ENCODE measurements around the gene MSI2. TPM values are rescaled to one million over a fixed set of nuclear protein-coding genes. Genes with fewer than 3 reads are reported as not detected.

MSI2 gene
- total RNA-seq, 2 experiments from 2014 or later, result 38.8 to 39.0 TPM

DNA sequence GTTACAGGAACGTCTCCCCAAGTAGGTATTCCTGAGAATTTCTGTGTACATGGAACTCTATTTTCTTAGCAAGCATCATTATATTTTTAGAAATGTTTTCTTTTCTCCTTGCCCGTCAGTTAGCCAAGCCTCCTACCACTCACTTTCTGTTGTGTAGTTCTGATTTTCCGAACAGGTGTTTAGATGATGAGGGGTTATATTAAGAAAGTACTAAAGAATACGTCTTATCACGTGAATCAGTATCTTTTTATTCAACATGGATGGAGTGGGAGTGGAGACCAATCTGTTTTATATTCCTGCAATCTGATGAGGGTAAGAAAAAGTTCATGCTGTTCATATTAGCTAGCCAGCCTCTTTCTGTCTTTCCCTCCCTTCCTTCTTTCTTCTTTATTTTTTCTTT lies 29.4 kb downstream of the MSI2 start:
- H3K27ac Mint-ChIP-seq, result no peak overlapping the region

DNA sequence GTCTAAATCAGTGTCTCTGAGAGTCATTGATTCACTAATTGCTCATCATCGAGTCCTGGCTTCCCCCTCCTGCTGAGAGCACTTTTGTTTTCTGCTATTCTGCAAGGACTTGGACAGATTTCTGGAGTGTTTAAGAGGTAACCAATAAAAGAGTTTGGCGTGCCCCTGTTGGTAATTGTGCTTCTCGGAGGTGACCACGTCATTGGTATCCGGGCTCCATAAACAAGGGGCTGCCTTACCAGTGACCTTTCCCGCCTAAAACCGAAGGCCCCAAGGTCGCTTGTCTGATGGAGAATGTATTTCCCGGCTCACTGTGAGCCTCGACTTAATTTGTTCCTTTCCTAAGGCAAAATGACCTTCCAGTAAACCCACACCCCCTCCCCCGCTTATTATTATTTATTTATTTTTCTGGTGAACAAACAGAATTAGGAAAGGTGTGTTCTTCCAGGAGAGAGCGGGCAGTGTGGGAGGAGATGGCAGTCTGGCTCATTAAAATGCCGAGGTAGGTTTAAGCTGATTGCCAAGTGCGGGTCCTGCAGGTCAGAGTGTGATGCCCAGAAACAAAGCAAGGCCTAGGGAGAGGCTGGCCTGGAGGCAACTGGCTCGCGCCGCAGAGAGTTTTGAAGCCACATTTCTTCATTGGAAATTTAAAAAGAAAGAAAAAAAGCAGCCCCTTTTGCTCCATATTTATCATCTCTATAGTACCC lies 30.2 kb downstream of the MSI2 start:
- intact Hi-C loops (cut with micrococcal nuclease), result no loop called here
- no peak for DNase-seq
- Mint-ChIP-seq H3K4me3 (no peak overlapping the region), H3K36me3 (ENCODE audit: low read depth) (peaks cover 6% of the 10 kb centered on the region), H3K9me3 (no peaks in the 10 kb centered on the region), H3K4me1 (ENCODE audit: low read depth) (peaks cover 47% of the 10 kb centered on the region), H3K27me3 (ENCODE audit: low read depth) (no peaks in the 10 kb centered on the region), H3K27ac (no peak overlapping the region)
- CTCF ChIA-PET, result interaction anchor here (1.3 kb wide), 1 partner anchor 154 kb away, joined by 5 read pairs; no protein-coding TSS in a partner anchor

More for the DNA sequence above, 29.4 kb downstream of the MSI2 start:
- CTCF ChIA-PET, result interaction anchor here (0.8 to 1.3 kb wide), 2 partner anchors 121 to 155 kb away, joined by 3 to 5 read pairs; no protein-coding TSS in a partner anchor
- no peaks in the 10 kb centered on the region for H3K9me3 Mint-ChIP-seq
- no peak for DNase-seq
- intact Hi-C loops (cut with micrococcal nuclease), result loop anchor here (2.0 kb wide), 3 partner anchors 27 to 155 kb away; no protein-coding TSS in a partner anchor
- H3K4me1 Mint-ChIP-seq (ENCODE audit: low read depth), result peaks cover 56% of the 10 kb centered on the region
- H3K27me3 Mint-ChIP-seq (ENCODE audit: low read depth), result no peaks in the 10 kb centered on the region
- no peak overlapping the region for H3K4me3 Mint-ChIP-seq
- peaks cover 6% of the 10 kb centered on the region for H3K36me3 Mint-ChIP-seq (ENCODE audit: low read depth)

DNA sequence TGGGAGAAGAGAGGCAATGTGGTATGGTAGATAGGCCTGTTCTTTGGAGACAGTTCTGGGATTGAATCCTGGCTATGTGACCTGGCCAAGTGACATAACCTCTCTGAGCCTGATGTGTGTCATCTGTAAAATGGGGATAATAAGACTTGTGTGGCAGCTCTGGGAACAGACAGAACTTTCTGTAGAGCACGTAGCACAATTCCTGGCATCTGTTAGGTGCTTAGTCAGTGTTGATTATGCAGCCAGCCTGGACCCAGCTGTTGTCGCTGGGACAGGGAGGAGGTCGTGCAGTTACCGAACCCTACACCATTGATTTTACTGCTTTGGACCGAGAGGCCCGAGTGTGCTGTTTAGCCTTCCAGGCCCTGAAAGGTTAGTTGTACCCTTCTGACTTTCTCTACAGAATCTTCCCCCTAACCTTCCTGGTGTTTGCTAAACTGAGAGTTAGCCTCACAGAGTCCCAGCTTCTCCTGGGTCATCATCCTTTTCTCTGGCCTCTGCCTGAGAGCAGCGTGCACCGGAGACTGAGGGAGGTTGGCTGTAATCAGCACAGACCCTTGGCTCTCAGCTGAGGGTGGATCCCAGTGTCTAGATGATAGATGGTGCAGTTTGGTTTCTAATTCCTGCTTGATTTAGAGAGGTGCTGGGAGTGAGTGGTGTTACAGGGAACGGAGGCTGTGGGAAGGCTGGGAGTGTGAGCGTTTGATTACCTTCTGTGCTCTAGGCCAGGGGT lies 31.9 kb downstream of the MSI2 start:
- intact Hi-C loops (cut with micrococcal nuclease), result no loop called here
- Mint-ChIP-seq H3K36me3 (ENCODE audit: low read depth) (peaks cover 5% of the 10 kb centered on the region), H3K27ac (no peak overlapping the region), H3K4me3 (no peak overlapping the region), H3K9me3 (no peaks in the 10 kb centered on the region), H3K27me3 (ENCODE audit: low read depth) (no peaks in the 10 kb centered on the region), H3K4me1 (ENCODE audit: low read depth) (peaks cover 35% of the 10 kb centered on the region)
- DNase-seq, result no peak
- CTCF ChIA-PET, result no interaction called here

DNA sequence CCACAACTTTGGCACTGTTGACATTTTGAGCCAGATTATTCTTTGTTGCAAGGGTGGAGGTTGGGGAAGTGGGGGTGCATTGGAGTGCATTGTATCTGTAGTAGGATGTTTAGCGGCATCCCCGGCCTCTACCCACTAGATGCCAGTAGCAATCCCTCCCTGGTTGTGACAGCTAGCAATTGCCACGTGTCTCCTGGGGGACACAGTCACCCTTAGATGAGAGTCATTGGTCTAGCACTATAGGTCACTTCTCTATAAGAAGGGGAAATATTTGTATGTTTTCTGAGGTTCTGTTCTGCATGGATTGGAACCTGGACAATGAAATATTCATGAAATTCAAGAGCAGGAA lies 32.4 kb downstream of the MSI2 start:
- Mint-ChIP-seq H3K27ac (no peak overlapping the region), H3K4me3 (no peak overlapping the region), H3K4me1 (ENCODE audit: low read depth) (peaks cover 31% of the 10 kb centered on the region), H3K9me3 (no peaks in the 10 kb centered on the region), H3K36me3 (ENCODE audit: low read depth) (peaks cover under 1% of the 10 kb centered on the region), H3K27me3 (ENCODE audit: low read depth) (no peaks in the 10 kb centered on the region)
- DNase-seq, result no peak
- CTCF ChIA-PET, result no interaction called here
- intact Hi-C loops (cut with micrococcal nuclease), result no loop called here

DNA sequence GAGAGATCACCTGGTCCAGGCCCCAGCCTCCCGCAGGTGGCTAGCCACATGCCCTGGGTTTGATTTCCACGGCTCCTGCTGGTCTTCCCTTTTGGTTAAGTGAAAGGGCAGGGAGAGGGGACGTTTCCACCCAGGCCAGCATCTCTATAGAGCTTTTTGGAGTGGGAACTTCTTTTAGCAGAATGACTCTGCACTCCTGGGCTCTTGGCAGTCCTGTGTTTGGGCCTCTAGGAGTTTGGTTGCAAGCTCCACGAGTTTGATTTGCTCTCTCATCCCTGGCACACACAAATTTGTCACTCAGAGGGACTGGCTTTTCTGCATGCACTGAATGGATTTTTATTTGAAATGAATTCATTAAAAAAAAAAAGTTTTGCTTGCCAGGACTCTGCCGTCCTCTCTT lies 32.8 kb downstream of the MSI2 start:
- no peak overlapping the region for H3K27ac Mint-ChIP-seq
- no peak for DNase-seq
- H3K36me3 Mint-ChIP-seq (ENCODE audit: low read depth), result peaks cover 2% of the 10 kb centered on the region
- intact Hi-C loops (cut with micrococcal nuclease), result no loop called here
- H3K4me3 Mint-ChIP-seq, result no peak overlapping the region
- no peaks in the 10 kb centered on the region for H3K27me3 Mint-ChIP-seq (ENCODE audit: low read depth)
- H3K4me1 Mint-ChIP-seq (ENCODE audit: low read depth), result peaks cover 32% of the 10 kb centered on the region
- CTCF ChIA-PET, result no interaction called here
- no peaks in the 10 kb centered on the region for H3K9me3 Mint-ChIP-seq

DNA sequence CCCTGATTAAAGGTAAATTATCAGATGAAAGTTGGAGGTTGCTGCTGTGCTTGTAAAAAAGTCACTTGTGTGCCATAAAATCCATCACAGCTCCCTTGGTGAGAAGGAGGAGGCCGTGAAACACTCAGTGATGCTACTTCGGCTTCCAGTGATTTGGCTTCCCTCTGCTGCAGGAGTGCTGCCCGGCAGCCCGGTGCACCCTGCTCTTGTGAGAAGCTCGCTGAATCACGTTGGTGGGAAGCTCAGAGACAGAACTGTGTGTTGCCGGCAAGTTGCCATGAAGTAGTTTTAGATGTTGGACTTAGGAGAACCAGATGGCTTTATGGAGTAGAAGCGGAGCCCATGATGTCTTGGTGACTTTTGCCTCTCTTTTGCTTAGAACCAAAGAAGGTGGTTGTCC lies 33.3 kb downstream of the MSI2 start:
- Mint-ChIP-seq H3K27ac (no peak overlapping the region), H3K4me3 (no peak overlapping the region), H3K9me3 (no peaks in the 10 kb centered on the region), H3K36me3 (ENCODE audit: low read depth) (peaks cover 2% of the 10 kb centered on the region), H3K4me1 (ENCODE audit: low read depth) (peaks cover 32% of the 10 kb centered on the region), H3K27me3 (ENCODE audit: low read depth) (no peaks in the 10 kb centered on the region)
- CTCF ChIA-PET, result no interaction called here
- intact Hi-C loops (cut with micrococcal nuclease), result no loop called here
- no peak for DNase-seq

DNA sequence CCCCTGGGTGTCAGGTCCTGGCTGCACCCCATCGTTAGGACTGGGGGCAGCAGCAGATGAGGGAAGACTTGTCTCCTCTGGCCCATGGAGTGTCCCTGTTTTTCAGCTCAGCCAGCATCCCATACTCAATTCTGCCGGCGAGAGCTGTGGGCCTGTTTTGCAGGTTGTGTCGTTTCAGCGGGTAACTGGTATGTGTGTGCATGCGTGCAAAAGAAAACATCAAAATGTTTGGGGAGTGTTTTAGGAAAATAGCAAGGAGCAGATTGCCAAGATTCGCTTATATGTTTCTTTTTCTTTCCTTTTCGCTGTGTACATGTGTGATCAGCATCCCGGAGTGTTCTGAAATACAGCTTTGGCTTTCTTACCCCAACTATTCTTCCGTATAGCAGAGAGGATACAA lies 34.7 kb downstream of the MSI2 start:
- no peak for DNase-seq
- H3K27ac Mint-ChIP-seq, result no peak overlapping the region
- peaks cover 2% of the 10 kb centered on the region for H3K36me3 Mint-ChIP-seq (ENCODE audit: low read depth)
- intact Hi-C loops (cut with micrococcal nuclease), result no loop called here
- CTCF ChIA-PET, result no interaction called here
- peaks cover 32% of the 10 kb centered on the region for H3K4me1 Mint-ChIP-seq (ENCODE audit: low read depth)
- H3K4me3 Mint-ChIP-seq, result no peak overlapping the region
- H3K9me3 Mint-ChIP-seq, result no peaks in the 10 kb centered on the region
- no peaks in the 10 kb centered on the region for H3K27me3 Mint-ChIP-seq (ENCODE audit: low read depth)

DNA sequence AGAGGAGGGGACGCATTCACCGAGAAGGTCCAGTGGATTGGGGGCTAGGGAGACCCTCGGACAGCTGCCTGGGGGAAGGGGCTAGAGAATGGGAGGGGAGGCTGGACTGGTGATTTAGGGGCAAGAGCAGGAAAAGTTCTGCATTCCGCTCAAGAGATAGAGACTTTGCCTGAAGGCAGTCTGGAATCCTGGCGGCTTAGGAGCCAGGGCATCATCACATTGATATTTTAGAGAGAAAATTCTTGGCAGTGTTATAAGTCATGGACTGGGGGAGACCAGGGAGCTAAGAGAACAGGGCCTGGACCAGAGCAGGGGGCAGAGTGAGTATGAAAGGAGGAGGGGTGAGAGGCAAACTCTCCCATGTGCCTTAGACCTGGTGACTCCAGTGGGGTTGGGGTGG lies 35.8 kb downstream of the MSI2 start:
- intact Hi-C loops (cut with micrococcal nuclease), result no loop called here
- H3K4me1 Mint-ChIP-seq (ENCODE audit: low read depth), result peaks cover 28% of the 10 kb centered on the region
- no peak for DNase-seq
- peaks cover 2% of the 10 kb centered on the region for H3K36me3 Mint-ChIP-seq (ENCODE audit: low read depth)
- H3K27ac Mint-ChIP-seq, result no peak overlapping the region
- CTCF ChIA-PET, result no interaction called here
- H3K9me3 Mint-ChIP-seq, result no peaks in the 10 kb centered on the region
- H3K4me3 Mint-ChIP-seq, result no peak overlapping the region
- no peaks in the 10 kb centered on the region for H3K27me3 Mint-ChIP-seq (ENCODE audit: low read depth)

DNA sequence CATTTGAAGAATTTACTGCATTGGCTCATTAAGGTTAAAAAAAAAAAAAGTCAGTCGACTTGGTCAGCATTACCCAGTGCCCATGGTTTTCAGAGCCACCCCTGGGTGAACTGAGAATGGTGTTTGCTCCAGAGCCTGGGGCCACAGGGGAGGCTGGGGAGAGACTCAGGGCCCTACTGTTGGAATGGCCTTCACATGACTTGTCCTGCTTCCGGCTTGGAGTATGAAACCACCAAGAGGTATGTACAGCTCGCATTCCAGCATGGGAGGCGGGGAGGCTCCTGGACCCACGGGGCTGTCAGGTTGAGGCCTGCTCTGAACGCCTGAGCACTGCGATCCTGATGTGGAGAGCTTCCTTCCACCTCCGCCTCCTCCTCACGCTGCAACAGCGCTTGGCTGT lies 36.8 kb downstream of the MSI2 start:
- Mint-ChIP-seq H3K27me3 (ENCODE audit: low read depth) (no peaks in the 10 kb centered on the region), H3K36me3 (ENCODE audit: low read depth) (peaks cover 10% of the 10 kb centered on the region), H3K4me1 (ENCODE audit: low read depth) (peaks cover 24% of the 10 kb centered on the region), H3K9me3 (no peaks in the 10 kb centered on the region), H3K4me3 (no peak overlapping the region), H3K27ac (no peak overlapping the region)
- DNase-seq, result no peak
- intact Hi-C loops (cut with micrococcal nuclease), result no loop called here
- CTCF ChIA-PET, result no interaction called here

DNA sequence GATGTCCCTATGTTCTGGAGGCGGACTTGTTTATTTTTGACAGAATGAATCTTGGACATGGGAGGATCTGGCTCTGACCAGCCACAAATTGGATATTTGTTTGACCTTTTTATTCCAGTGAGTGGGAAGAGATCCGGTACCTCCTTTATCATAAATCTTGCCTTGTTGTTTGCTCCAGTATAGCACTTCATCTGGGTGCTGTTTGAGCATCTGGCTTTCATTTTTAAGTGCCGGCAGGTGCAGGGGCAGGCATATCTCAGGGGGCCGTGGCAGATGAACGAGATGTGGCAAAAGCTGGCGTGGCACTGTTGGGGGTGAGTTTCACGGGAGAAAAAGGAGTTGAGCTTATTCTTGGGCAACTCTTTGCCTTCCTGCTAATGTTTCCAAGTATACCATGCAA lies 37.8 kb downstream of the MSI2 start:
- no peaks in the 10 kb centered on the region for H3K9me3 Mint-ChIP-seq
- H3K27ac Mint-ChIP-seq, result no peak overlapping the region
- H3K27me3 Mint-ChIP-seq (ENCODE audit: low read depth), result no peaks in the 10 kb centered on the region
- H3K4me3 Mint-ChIP-seq, result no peak overlapping the region
- H3K36me3 Mint-ChIP-seq (ENCODE audit: low read depth), result peaks cover 18% of the 10 kb centered on the region
- intact Hi-C loops (cut with micrococcal nuclease), result no loop called here
- DNase-seq, result no peak
- H3K4me1 Mint-ChIP-seq (ENCODE audit: low read depth), result peaks cover 24% of the 10 kb centered on the region
- CTCF ChIA-PET, result interaction anchor here (1.4 kb wide), 1 partner anchor 51 kb away, joined by 4 read pairs; no protein-coding TSS in a partner anchor

DNA sequence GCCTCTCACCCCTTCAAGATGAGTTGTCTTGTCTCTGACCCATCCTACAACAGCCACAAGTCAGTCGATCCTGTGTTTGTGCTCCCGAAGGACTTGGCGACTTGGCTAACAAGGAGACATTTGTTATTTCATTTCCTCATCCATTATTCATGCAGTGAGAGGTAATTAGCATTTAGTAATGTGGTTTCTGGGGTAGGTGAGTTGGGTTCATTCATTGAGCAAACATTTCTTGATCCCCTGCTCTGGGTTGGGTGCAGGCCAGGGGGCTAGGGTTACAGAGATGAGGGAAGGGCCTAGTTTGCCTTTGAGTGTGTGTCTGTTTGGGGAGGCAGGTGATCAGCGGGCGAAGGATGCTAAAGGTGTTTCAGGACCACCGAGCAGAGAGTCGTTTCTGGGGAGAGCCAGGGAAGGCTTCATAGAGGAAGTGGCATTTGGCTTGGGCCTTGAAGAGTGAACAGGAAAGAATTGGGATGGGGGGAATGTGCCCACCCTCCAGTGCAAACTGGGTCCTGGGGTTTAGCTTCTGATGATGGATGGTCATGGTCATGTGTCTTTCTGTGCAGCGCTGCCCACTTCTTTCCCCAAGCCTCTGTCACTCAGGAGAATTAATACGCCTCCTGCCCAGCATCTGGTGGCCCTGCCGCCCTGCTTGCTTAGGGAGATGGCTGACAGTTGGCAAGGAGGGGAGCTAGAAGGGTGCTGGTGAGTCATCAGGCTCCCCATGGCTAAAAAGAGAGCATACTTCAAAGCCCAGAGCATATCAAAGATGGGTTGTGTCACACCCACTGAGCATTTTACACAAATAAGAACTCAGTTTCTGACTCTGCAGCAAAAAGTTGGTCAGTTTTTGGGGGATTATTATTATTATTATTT lies 38.5 kb downstream of the MSI2 start:
- CTCF ChIA-PET, result interaction anchor here (1.4 kb wide), 1 partner anchor 52 kb away, joined by 4 read pairs; no protein-coding TSS in a partner anchor
- peaks cover 22% of the 10 kb centered on the region for H3K36me3 Mint-ChIP-seq (ENCODE audit: low read depth)
- H3K27ac Mint-ChIP-seq, result no peak overlapping the region
- intact Hi-C loops (cut with micrococcal nuclease), result no loop called here
- peak; percentile 61 for DNase-seq
- no peak overlapping the region for H3K4me3 Mint-ChIP-seq
- H3K9me3 Mint-ChIP-seq, result no peaks in the 10 kb centered on the region
- no peaks in the 10 kb centered on the region for H3K27me3 Mint-ChIP-seq (ENCODE audit: low read depth)
- peaks cover 24% of the 10 kb centered on the region for H3K4me1 Mint-ChIP-seq (ENCODE audit: low read depth)

DNA sequence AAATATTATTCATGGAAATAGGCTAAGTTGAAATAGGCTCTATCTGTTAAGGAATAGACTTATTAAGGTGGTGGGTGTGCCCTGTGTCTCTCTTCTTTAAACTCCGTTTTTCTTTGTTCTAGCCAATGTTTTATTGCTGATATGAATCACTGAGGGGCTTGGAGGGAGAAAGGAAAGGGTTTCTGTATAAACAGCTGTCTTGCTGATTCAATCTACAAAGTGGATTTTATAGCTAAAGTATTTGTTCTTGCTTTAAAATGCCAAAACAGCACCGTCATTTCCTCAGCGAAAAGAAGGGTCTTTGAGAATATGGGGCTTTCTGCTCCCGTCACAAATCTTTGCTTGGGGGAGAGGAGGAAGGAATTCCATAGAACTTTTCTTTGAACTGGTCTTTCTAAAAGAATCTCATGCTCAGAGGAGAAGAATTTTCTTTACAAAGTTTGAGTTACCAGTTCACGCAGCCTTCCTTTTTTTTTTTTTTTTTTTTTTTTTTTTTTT lies 39.3 kb downstream of the MSI2 start:
- Mint-ChIP-seq H3K27me3 (ENCODE audit: low read depth) (no peaks in the 10 kb centered on the region), H3K4me3 (no peak overlapping the region), H3K9me3 (peaks cover 3% of the 10 kb centered on the region), H3K27ac (no peak overlapping the region), H3K4me1 (ENCODE audit: low read depth) (peaks cover 26% of the 10 kb centered on the region), H3K36me3 (ENCODE audit: low read depth) (peaks cover 27% of the 10 kb centered on the region)
- no peak for DNase-seq
- CTCF ChIA-PET, result interaction anchor here (1.4 kb wide), 1 partner anchor 52 kb away, joined by 4 read pairs; no protein-coding TSS in a partner anchor
- intact Hi-C loops (cut with micrococcal nuclease), result no loop called here

All from activated naive CD4-positive, alpha-beta T cell treated with anti-CD3 and anti-CD28 coated beads for 36 hours (primary cell).